ENCODE data around the gene LAMB2.

LAMB2 gene

GRCh38 chr3:49161808-49162530, 29.1 kb upstream of the LAMB2 start:
- no peak for DNase-seq (ENCODE audit: low read depth)

GRCh38 chr3:49161197-49161596, 28.3 kb upstream of the LAMB2 start:
- no peak for DNase-seq (ENCODE audit: low read depth)

DNA sequence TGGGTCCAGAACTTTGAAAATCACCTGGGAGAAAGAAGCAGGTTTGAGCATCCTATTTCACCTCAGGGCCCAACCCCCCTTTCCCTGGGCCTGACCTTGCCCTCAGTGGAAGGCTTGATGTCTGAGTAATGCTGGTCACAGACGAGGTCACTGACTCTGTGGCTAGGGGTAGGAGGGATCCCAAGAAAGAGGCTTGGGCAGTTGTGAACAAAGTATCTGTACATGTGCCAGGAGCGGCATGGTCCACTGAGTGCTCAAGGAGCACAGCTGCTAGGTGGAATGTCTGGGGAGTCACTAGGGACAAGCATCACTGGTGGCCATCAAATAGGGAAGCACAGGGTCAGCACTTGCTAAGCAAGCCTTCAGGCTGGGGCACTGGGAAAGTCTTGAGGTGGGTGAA, 25.9 kb upstream of the LAMB2 start:
- no peak for DNase-seq (ENCODE audit: low read depth)

DNA sequence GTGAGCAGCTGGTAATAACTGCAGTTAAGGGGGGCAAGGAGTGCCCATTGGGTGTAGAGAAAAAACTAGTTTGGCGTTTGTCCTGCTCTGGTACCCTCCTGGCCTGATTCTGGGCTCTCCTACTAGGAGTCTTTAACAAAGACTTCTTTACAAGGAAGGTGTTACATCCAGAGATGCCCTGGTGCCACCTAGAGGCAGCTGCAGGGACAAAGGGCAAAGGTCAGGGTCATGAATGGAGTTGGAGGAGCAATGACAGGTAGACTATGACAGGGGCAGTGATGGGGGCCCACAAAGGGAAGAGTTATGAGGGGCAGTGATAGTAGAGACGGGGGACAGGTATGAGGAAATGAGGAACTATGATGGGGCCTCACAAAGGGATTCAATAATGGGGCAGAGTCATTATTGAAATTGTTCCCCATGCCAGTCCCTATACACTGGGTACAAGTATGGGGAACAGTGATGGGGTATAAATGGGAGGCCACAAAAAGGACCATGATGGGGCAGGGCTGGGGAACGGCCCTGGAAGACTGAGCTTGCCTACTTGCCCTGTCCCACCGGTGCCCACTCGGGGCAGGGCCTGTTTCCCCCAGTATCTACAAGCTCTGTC, 25.4 kb upstream of the LAMB2 start:
- DNase-seq (ENCODE audit: low read depth): peak; percentile 56

GRCh38 chr3:49157289-49157688, 24.4 kb upstream of the LAMB2 start:
- no peak for DNase-seq (ENCODE audit: low read depth)

DNA sequence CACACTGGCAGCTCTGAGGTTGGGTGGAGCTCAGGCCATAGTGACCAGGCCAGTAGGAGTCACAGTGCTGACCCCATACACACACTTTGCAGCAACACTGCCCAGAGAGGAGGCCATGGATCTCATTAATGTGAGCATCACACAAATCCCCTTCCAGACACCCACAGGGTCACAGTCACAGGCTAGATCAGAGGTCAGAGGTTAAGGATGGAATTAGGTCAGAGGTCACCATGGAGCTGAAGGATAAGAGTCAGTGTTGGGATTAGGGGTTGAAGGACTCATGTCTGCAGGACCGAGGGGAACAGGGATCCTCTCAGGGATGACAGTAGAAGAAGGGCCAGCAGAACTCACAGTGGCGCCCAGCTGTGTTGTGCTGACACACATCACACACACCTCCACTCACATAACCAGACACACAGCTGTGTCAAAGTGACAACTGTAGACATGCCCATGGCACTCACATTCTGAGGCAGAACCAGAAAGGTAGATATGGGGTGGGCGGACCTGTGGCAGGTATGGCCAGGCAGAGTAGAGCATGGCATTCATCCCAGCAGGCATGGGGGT, 20.6 kb upstream of the LAMB2 start:
- DNase-seq (ENCODE audit: low read depth): no peak

DNA sequence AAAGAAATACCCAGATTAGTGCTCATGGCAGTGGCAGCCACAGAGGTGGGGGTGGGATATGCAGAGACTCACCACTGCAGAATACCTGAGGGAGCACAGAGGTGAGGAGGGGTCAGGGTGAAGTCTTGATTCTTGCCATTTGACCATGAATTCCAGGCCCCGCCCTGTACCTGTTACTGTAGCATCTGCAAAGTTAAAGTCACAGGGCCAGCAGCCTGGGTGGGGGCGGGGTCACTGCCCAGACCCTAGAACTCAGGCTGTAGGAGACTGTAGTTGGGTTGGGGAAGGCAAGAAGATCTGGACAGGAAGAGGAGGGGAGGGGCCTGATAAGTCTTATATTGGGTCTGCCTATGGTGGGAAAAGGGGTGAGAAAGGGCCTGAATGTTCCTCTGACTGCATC, 18.8 kb upstream of the LAMB2 start:
- DNase-seq (ENCODE audit: low read depth): no peak

DNA sequence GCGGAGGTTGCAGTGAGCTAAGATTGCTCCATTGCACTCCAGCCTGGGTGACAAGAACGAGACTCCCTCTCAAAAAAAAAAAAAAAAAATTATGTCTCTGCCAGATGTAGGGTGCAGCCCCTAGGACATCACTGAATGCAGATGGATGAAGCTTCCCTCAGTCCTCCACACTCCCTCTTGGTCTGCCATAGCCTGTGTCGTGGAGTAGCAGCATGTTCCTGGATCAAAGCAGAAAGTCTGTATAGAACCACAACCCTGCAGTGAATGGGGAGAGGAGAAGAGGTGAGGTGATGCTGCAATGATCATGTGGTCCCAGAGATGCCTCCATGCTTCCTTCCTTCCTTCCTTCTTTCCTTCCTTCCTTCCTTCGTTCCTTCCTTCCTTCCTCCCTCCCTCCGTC, 15.3 kb upstream of the LAMB2 start:
- DNase-seq (ENCODE audit: low read depth): no peak

DNA sequence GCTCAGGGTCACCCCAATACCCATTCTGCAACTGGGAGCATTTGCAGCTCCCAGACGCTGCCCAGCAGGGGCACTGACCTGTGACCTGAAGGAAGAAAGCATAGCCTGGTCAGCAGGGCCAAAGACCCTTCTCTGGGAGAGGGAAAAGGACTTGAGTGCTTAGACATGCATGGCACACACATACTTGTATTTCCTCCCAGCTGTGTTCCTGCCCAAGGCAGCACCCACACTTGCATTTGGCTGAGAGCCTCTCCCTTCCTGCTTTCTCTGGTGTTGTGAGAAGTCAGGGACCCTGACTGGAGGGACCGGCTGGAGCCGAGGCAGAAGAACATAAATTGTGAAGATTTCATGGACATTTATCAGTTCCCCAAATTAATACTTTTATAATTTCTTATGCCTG, 7.2 kb upstream of the LAMB2 start:
- no peak for DNase-seq (ENCODE audit: low read depth)

DNA sequence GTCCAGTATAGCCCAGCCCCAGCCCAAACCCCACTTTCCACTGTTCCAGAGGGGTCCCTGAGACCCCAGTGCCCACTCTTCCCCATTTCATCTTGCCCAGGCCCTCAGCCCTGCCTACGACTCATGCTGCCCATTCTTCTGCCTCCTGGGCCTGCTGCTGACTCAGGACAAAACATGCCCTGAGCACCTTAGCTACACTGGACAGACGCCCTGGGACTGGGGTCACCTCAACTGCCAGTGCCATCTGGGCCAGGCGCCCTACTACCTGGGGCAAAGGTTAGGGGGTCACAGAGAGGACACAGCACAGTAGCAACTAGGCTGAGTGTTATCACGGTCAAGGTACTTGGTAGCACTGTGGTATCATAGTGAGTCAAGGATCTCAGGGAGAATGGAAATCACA, 2.6 kb upstream of the LAMB2 start:
- no peak for DNase-seq (ENCODE audit: low read depth)

- DNase-seq (ENCODE audit: low read depth): no peak
These were observed 1.8 kb upstream of the LAMB2 start for GRCh38 chr3:49134471-49135265.

GRCh38 chr3:49133226-49133951, 539 bp upstream of the LAMB2 start:
- DNase-seq (ENCODE audit: low read depth): no peak

DNA sequence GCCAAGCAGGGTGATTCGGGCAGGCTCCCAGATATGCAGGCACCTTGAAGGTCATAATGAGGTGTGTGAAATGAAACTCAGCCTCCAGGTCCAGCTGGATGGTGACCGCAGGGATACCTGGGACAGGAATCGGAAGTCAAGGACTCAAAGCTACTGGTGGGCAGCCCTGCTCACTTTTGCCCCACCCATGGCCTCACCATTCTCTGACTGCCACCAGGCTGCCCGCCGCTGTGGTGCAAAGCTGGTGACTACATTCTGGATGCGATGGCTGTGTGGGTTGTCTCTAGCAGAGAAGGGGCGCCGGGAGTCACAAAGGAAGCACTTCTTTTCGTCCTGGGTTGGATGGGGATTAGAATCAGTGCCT, 795 bp downstream of the LAMB2 start:
- no peak for DNase-seq (ENCODE audit: low read depth)

DNA sequence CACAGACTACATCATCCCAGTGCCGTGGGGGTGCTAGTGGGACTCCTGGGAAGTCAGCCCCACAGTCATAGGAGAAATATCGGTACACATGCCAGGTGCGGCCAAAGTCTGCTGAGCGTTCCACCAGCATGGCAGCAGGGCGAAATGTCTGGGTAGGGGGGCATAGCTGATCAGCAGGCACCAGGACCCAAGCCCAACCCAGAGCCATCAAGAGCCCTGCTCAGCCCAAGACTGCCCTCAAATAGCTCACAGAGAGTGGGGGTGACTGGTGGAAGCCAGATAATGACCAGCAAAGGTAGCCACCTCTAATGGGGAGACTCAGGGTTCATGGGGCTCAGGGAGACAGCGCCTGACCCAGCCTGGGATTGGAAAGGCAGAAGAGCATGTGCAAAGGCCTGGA, 1.3 kb downstream of the LAMB2 start:
- DNase-seq (ENCODE audit: low read depth): no peak

DNA sequence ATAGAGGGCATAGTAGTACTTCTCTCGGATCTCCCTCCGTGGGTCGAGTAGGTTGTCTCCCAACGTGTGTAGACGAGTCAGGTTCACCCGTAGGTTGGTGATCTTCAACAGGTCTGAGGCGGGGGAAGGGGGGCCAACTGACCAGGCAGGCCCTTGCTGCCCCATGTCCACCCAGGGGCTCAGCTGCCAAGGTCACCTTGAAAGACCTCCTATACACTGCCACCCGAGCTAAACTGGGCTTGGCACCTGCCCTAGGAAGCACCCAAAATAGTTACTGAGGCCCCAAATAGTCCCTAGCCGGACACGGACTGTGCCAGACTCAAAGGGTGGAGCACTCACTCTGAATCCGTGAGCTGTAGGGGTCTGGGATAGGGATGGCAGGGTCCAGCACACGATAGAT, 1.8 kb downstream of the LAMB2 start:
- DNase-seq (ENCODE audit: low read depth): no peak

- DNase-seq (ENCODE audit: low read depth): no peak
These were observed 7.7 kb downstream of the LAMB2 start for GRCh38 chr3:49124991-49125670.

DNA sequence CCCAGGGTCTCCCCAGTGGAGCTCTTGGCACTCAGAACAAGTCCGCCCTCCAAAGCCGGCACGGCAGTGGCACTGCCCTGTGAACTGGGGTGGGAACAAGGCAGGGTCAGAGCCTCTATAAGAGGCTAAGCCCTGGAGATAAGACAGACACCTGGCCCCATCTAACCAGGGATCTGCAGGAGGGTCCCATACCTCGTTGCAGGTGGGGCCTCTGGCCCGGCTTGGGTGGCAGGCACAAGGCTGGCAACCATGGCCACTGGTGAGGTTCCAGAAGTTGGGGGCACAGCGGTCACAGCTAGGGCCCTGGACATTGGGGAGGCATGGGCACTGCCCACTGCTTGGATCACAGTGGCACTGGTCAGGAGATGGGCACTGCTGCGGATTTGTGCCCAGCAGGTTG, 8.6 kb downstream of the LAMB2 start:
- DNase-seq (ENCODE audit: low read depth): no peak

DNA sequence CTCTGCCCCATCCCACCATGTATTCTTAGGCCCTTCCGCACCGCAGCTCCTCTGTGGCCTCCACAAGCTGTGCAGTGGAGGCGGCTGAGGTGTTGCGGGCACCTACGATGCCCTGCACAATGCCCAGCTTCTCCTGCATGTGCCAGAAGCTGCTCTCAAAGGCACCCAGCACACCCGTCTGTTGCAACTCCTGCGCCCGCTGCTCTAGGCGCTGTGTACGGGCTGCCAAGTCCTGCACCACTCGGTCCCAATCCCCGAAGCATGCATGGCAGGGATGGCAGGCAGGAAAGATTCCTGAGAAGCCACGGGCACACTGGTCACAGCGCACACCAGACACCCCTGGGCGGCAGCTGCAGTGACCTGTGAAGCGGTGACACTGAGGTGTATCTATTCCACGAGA, 9.2 kb downstream of the LAMB2 start:
- DNase-seq (ENCODE audit: low read depth): no peak

- no peak for DNase-seq (ENCODE audit: low read depth)
These were observed 9.8 kb downstream of the LAMB2 start for GRCh38 chr3:49122886-49123545.

DNA sequence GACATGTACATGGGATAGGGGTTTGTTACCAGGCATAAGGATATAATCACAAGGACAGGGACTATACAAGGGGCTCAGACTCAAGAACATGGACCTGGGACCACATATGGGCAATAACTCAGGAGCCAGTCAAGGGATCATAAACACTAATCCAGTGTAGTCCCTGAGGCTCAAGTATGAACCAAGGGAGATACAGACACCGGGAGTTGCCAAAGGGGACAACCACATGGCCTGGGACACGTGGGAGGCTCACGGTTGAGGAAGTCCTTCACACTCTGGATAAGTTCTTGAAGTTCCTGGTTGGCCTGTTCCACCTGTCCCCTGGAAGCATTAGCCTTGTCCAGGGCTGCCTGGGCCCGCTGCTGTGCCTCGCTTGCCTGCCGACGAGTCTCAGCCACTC, 10.4 kb downstream of the LAMB2 start:
- no peak for DNase-seq (ENCODE audit: low read depth)

DNA sequence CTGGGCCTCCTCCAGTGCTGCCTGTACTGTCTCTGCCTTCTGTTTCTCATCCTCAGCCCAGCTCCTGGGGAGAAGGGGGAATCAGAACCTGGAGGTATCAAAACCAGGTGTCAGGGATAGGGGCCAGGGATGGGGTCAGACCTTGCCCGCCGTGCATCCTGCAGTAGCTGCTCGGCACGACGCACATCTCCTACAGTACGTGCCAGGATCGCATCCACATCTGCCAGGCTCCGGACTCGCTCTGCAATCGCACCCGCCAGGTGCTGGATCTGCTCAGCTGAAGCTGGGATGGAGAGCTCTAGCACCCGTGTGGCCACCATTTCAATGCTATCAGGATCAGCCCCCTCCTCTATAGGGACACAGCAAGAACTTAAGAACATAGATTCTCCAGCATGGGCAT, 10.8 kb downstream of the LAMB2 start:
- DNase-seq (ENCODE audit: low read depth): no peak
